22Rv1 (cell line): ENCODE results near the gene NCKAP5.

ENCODE experiments used
- H3K27ac ChIP-seq: fragments of 450-650 bp; 2 replicates; pipeline ENCODE4 v1.5.1; 2017
- CTCF ChIP-seq: fragments of 450-650 bp; IDR thresholded peaks from 2 replicates; pipeline ENCODE4 v1.5.1; 2017; ENCODE audit warnings: mild to moderate bottlenecking
- ZFX ChIP-seq: fragments of 450-650 bp; IDR thresholded peaks from 2 replicates; pipeline ENCODE4 v1.6.1; 2017; ENCODE audit warnings: antibody characterized with exemption, borderline replicate concordance

Gene NCKAP5

GRCh38 chr2:132830321-132830827 lies 737.9 kb downstream of the NCKAP5 start:
- H3K27ac ChIP-seq = no peak overlapping the region
- TF ChIP-seq ZFX (no peak), CTCF (no peak)

DNA sequence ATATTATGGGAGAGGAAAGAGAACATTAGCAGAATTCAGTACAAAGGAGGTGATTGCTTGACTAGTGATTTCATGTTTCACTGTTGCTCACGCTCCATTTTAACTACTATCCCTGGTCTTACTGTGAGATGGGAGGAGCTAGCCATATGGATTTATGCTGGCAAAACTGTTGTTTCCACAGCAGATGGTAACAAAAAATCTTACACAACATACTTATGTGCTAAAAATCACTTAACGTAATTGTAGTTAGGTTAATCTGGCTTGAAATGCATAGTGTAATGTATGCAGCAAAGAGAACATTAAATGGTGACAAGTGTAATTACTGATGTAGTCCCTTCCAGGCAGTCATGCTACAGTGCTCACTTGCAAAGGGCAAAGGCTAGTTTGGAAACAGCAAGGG lies 742.7 kb downstream of the NCKAP5 start:
- no peak overlapping the region for H3K27ac ChIP-seq
- TF ChIP-seq CTCF (no peak), ZFX (no peak)

GRCh38 chr2:132824716-132825115 lies 743.5 kb downstream of the NCKAP5 start:
- H3K27ac ChIP-seq = no peak overlapping the region
- TF ChIP-seq ZFX = no peak
- TF ChIP-seq CTCF = no peak

- H3K27ac ChIP-seq = no peak overlapping the region
- TF ChIP-seq ZFX = no peak
Measured at GRCh38 chr2:132816234-132816633, 752.0 kb downstream of the NCKAP5 start.

DNA sequence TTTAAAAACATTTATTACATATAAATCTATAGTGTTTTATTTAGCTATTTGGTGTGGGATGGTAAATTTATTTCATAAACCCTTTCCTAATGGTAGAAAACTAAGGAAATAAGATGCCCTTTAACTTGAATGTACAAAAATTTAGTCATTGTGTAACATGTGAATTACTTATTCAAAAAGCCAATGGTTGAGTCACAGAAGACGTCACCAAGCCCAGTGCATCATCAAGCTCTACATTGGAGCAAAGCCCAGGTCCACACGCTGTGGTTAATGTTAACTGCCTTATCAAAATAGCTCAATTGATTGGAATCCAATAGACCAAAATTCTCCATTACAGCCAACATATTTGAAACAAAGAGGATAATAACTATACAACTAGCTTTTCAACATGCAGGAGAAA lies 752.7 kb downstream of the NCKAP5 start:
- TF ChIP-seq ZFX (no peak), CTCF (no peak)
- H3K27ac ChIP-seq = no peak overlapping the region

DNA sequence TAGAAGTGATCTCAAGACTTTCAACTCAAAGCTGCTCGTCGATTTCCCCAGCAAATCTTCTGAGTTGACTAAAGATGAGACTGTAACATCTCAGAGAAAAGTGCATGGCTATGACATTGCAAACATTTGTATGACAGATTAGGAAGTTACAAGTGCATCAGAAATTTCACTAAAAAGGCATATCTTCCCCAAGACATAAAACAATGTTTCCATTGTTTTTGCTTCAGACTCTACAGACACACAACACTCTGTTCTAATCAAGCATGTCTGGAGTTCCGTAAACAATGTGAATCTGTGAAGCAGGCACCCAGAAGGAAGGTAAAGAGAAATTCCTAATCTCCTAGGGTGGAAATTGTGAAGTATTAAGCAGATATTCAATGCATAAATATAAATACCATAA lies 753.6 kb downstream of the NCKAP5 start:
- no peak overlapping the region for H3K27ac ChIP-seq
- no peak for TF ChIP-seq ZFX
- no peak for TF ChIP-seq CTCF

DNA sequence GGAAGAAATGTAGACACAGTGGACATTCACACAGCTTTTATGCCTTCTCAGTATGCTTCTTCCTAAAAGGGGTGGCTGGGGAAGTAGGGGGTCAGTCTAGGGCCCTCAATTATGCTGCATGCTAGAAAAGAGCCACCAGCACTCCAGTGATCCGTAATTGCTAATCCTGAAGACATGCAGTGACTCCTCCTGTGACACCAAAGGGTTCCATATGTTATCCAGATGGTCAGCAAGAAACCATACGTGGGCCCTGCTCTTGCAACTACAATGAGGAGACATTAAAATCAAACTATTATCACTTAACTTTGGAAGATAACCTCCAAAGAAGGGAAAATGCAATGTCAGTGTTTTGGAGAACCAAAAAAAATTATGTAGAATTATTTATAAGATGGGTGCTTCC lies 754.8 kb downstream of the NCKAP5 start:
- TF ChIP-seq CTCF = no peak

More for the DNA sequence above, 754.8 kb downstream of the NCKAP5 start:
- H3K27ac ChIP-seq = no peak overlapping the region
